ENCODE data around the gene SPRR2B.

- TF ChIP-seq EZH2 (IDR thresholded peaks at IDR 0.05; ENCODE audit: borderline replicate concordance, insufficient read depth, low read length, poor library complexity, severe bottlenecking) (no peak), TAF1 (IDR thresholded peaks at IDR 0.05; ENCODE audit: low read depth) (no peak), RAD21 (conservative IDR thresholded peaks at IDR 0.05) (no peak)
- TF ChIP-seq, protein P1, sequence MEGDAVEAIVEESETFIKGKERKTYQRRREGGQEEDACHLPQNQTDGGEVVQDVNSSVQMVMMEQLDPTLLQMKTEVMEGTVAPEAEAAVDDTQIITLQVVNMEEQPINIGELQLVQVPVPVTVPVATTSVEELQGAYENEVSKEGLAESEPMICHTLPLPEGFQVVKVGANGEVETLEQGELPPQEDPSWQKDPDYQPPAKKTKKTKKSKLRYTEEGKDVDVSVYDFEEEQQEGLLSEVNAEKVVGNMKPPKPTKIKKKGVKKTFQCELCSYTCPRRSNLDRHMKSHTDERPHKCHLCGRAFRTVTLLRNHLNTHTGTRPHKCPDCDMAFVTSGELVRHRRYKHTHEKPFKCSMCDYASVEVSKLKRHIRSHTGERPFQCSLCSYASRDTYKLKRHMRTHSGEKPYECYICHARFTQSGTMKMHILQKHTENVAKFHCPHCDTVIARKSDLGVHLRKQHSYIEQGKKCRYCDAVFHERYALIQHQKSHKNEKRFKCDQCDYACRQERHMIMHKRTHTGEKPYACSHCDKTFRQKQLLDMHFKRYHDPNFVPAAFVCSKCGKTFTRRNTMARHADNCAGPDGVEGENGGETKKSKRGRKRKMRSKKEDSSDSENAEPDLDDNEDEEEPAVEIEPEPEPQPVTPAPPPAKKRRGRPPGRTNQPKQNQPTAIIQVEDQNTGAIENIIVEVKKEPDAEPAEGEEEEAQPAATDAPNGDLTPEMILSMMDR (IDR thresholded peaks at IDR 0.05; ENCODE audit: poor library complexity, severe bottlenecking) = no peak
These were observed 48.1 kb upstream of the SPRR2B start for GRCh38 chr1:153119491-153119971.
